ENCODE results near the gene MAGEA4. TPM values are rescaled to one million over a fixed set of nuclear protein-coding genes. Genes with fewer than 3 reads are reported as not detected.

Gene MAGEA4
- total RNA-seq, 1 donor from 2014 or later, result not detected

- no peak overlapping the region for H3K27ac Mint-ChIP-seq
- no peak overlapping the region for H3K4me3 Mint-ChIP-seq
- DNase-seq (ENCODE audit: low spot score), result no peak
- Histone ChIP-seq H3K4me1 (no peaks in the 10 kb centered on the region), H2AFZ (replicated peaks) (no peak overlapping the region), H3K79me2 (ENCODE audit: low read depth) (no peaks in the 10 kb centered on the region), H3K4me2 (no peak overlapping the region), H3K4me3 (no peak overlapping the region), H3K27me3 (no peaks in the 10 kb centered on the region), H3K9me3 (ENCODE audit: low read depth) (peaks cover 4% of the 10 kb centered on the region), H3K27ac (no peak overlapping the region), H3K9ac (no peak overlapping the region), H3K36me3 (no peaks in the 10 kb centered on the region), H4K20me1 (ENCODE audit: low read depth) (no peaks in the 10 kb centered on the region), H3F3A (ENCODE audit: low read depth) (no peaks in the 10 kb centered on the region)
- peaks cover 3% of the 10 kb centered on the region for H3K27me3 Mint-ChIP-seq (ENCODE audit: insufficient read depth, low read depth)
- peaks cover 11% of the 10 kb centered on the region for H3K9me3 Mint-ChIP-seq
- no peaks in the 10 kb centered on the region for H3K36me3 Mint-ChIP-seq
- no peaks in the 10 kb centered on the region for H3K4me1 Mint-ChIP-seq
- TF ChIP-seq EZH2 (IDR thresholded peaks at IDR 0.05) (no peak), CTCF (IDR thresholded peaks at IDR 0.05) (no peak), EZH2phosphoT487 (IDR thresholded peaks at IDR 0.05) (no peak)
Measured at GRCh38 chrX:151879856-151880255, 32.8 kb upstream of the MAGEA4 start.

- no peak for TF ChIP-seq EZH2phosphoT487 (IDR thresholded peaks at IDR 0.05)
- no peak for TF ChIP-seq EZH2 (IDR thresholded peaks at IDR 0.05)
- no peak for TF ChIP-seq CTCF (IDR thresholded peaks at IDR 0.05)
- H3F3A ChIP-seq (ENCODE audit: low read depth), result no peaks in the 10 kb centered on the region
- no peaks in the 10 kb centered on the region for H3K27me3 ChIP-seq
- no peaks in the 10 kb centered on the region for H4K20me1 ChIP-seq (ENCODE audit: low read depth)
- H3K4me1 ChIP-seq, result no peaks in the 10 kb centered on the region
- no peaks in the 10 kb centered on the region for H3K36me3 Mint-ChIP-seq
- no peaks in the 10 kb centered on the region for H3K36me3 ChIP-seq
- H3K27me3 Mint-ChIP-seq (ENCODE audit: insufficient read depth, low read depth), result peaks cover 2% of the 10 kb centered on the region
- no peak overlapping the region for H3K27ac Mint-ChIP-seq
- peaks cover 11% of the 10 kb centered on the region for H3K9me3 Mint-ChIP-seq
- no peaks in the 10 kb centered on the region for H3K4me1 Mint-ChIP-seq
- no peak overlapping the region for H3K27ac ChIP-seq
- peaks cover 7% of the 10 kb centered on the region for H3K9me3 ChIP-seq (ENCODE audit: low read depth)
- H2AFZ ChIP-seq (replicated peaks), result no peak overlapping the region
- DNase-seq (ENCODE audit: low spot score), result no peak
- no peak overlapping the region for H3K4me2 ChIP-seq
- no peak overlapping the region for H3K4me3 Mint-ChIP-seq
- no peaks in the 10 kb centered on the region for H3K79me2 ChIP-seq (ENCODE audit: low read depth)
- H3K4me3 ChIP-seq, result no peak overlapping the region
- H3K9ac ChIP-seq, result no peak overlapping the region
Measured at GRCh38 chrX:151880895-151881294, 31.8 kb upstream of the MAGEA4 start.

GRCh38 chrX:151889421-151889820 is 23.3 kb upstream of the MAGEA4 start:
- H3K9me3 Mint-ChIP-seq, result peaks cover 17% of the 10 kb centered on the region
- peaks cover 7% of the 10 kb centered on the region for H3K9me3 ChIP-seq (ENCODE audit: low read depth)
- no peaks in the 10 kb centered on the region for H3K79me2 ChIP-seq (ENCODE audit: low read depth)
- H3K27me3 ChIP-seq, result no peaks in the 10 kb centered on the region
- no peaks in the 10 kb centered on the region for H3K36me3 ChIP-seq
- no peak overlapping the region for H2AFZ ChIP-seq (replicated peaks)
- no peak for DNase-seq (ENCODE audit: low spot score)
- H3K9ac ChIP-seq, result no peak overlapping the region
- no peaks in the 10 kb centered on the region for H3K4me1 ChIP-seq
- TF ChIP-seq EZH2 (IDR thresholded peaks at IDR 0.05) (no peak), CTCF (IDR thresholded peaks at IDR 0.05) (no peak), EZH2phosphoT487 (IDR thresholded peaks at IDR 0.05) (no peak)
- no peak overlapping the region for H3K27ac ChIP-seq
- H3K27me3 Mint-ChIP-seq (ENCODE audit: insufficient read depth, low read depth), result no peaks in the 10 kb centered on the region
- H3K4me3 ChIP-seq, result no peak overlapping the region
- H3K4me3 Mint-ChIP-seq, result no peak overlapping the region
- no peaks in the 10 kb centered on the region for H3F3A ChIP-seq (ENCODE audit: low read depth)
- no peak overlapping the region for H3K27ac Mint-ChIP-seq
- no peaks in the 10 kb centered on the region for H3K36me3 Mint-ChIP-seq
- no peak overlapping the region for H3K4me2 ChIP-seq
- H4K20me1 ChIP-seq (ENCODE audit: low read depth), result no peaks in the 10 kb centered on the region
- no peaks in the 10 kb centered on the region for H3K4me1 Mint-ChIP-seq

Data from neural progenitor cell (in vitro differentiated cells).